ENCODE data around the gene RAB11FIP5.

DNA sequence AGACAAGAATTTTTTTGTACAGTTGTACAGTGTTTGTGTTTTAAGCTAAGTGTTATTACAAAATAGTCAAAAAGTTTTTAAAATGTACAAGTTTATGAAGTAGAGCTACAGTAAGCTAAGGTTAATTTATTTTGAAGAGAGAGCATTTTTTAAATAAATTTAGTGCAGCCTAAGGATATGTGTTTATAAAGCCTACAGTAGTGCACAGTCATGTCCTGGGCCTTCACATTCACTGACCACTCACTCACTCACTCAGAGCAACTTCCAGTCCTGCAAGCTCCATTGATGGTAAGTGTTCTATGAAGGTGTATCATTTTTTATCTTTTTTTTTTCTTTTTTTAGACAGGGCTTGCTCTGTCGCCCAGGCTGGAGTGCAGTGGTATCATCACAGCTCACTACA lies 85.4 kb downstream of the RAB11FIP5 start:
- TF ChIP-seq POLR2AphosphoS5 (IDR thresholded peaks at IDR 0.05; ENCODE audit: low read depth, low read length), result no peak
- TF ChIP-seq TAF1 (IDR thresholded peaks at IDR 0.05; ENCODE audit: low read depth, low read length), result no peak
- no peak for TF ChIP-seq POLR2A (IDR thresholded peaks at IDR 0.05; ENCODE audit: low read depth, low read length)
- no peak for TF ChIP-seq PAX5 (IDR thresholded peaks at IDR 0.05; ENCODE audit: insufficient read depth, low read length, severe bottlenecking)
- TF ChIP-seq POU2F2 (IDR thresholded peaks at IDR 0.05; ENCODE audit: low read depth, low read length), result no peak

Measured in GM12891 (cell line).